C4-2B (cell line): ENCODE results near the gene HNRNPF.

Experiments
- H3K27ac ChIP-seq: fragments of 450-650 bp; 2 replicates; pipeline ENCODE4 v1.5.1; 2017
- ZFX ChIP-seq: fragments of 450-650 bp; IDR thresholded peaks from 2 replicates; pipeline ENCODE4 v1.6.1; 2017
- TF ChIP-seq, protein P1 (sequence below): fragments of 450-650 bp; conservative IDR thresholded peaks from 2 replicates; pipeline ENCODE4 v1.5.1; 2017; ENCODE audit warnings: mild to moderate bottlenecking

The HNRNPF gene

DNA sequence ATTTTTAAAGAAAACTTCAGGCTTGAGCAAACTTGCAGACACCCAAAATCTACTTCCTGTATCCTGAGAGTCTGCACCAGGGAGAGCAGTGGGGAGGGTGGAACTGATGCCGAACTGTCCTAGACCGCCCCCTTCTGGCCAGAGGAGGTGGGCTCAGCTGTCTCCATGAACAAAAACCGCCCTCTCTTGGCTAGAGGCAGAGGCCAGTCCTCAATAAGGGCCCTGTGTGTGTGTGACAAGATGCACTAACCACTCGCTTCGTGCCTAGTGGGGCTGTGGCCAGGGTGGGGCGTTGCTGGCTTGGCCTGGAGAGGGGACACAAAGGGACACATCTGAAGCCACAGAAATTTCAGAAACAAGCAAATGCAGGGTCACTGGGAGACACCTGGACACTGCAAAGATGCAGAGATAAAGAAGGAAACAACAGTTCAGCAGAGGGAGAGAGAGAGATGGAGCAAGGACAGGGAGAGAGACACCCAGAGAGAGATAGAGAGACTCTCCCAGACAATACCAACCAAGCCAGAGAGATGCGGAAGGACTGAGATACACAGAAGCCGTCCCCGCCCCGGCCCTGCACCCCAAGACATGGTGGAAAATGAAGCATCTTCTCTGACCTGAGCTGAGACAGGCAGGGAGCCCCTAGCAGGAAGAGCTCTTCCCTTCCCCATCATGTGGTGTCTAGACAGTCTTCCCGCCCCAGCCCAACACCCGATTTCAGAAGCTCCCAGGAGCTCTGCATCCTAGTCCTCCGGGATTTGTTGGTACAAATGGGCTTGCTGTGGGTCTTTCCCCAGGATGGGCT, 60.3 kb downstream of the HNRNPF start:
- H3K27ac ChIP-seq: peak overlapping the region; percentile 49; the same call in 1 of the 2 replicates
- TF ChIP-seq, protein P1, sequence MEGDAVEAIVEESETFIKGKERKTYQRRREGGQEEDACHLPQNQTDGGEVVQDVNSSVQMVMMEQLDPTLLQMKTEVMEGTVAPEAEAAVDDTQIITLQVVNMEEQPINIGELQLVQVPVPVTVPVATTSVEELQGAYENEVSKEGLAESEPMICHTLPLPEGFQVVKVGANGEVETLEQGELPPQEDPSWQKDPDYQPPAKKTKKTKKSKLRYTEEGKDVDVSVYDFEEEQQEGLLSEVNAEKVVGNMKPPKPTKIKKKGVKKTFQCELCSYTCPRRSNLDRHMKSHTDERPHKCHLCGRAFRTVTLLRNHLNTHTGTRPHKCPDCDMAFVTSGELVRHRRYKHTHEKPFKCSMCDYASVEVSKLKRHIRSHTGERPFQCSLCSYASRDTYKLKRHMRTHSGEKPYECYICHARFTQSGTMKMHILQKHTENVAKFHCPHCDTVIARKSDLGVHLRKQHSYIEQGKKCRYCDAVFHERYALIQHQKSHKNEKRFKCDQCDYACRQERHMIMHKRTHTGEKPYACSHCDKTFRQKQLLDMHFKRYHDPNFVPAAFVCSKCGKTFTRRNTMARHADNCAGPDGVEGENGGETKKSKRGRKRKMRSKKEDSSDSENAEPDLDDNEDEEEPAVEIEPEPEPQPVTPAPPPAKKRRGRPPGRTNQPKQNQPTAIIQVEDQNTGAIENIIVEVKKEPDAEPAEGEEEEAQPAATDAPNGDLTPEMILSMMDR: peak; percentile 97
- TF ChIP-seq ZFX: no peak

DNA sequence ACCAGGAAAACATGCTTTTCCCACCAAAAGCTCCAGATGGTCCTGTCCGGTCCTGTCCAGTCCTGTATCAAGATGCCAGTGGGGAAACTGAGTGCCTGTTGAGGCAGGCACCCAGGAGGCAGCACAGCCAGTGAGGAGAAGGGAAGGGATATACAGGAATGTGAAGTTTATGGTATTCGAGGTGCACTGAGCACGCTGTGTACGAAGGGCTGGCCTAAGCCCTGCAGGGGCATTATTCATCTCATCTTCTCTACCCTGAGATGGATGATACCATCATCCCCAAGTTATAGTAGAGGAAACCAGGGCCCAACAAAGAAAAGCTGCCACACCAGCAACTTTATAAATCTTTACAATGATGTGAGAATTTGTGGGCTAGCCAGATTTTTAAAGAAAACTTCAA, 61.0 kb downstream of the HNRNPF start:
- TF ChIP-seq, protein P1: no peak
- TF ChIP-seq ZFX: no peak
- no peak overlapping the region for H3K27ac ChIP-seq

DNA sequence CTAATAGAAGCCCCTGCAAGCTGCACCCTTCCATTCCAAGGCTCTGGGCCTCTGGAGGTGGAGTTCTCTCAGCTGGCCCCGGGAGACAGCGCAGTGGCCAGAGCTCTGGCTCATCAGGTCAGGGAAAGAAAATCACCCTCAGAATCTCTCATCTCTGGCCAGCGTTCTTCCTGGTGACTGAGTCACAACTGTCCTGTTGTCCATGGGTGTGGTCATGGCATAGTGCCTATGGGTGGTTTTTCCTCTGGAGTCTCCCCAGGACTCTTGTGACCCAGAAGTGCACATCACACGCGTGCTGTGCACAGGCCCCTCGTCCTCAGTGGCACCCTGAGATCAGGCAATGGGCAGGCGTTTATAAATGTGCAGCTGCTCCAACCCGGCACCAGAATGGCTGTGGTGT, 64.9 kb downstream of the HNRNPF start:
- no peak for TF ChIP-seq ZFX

DNA sequence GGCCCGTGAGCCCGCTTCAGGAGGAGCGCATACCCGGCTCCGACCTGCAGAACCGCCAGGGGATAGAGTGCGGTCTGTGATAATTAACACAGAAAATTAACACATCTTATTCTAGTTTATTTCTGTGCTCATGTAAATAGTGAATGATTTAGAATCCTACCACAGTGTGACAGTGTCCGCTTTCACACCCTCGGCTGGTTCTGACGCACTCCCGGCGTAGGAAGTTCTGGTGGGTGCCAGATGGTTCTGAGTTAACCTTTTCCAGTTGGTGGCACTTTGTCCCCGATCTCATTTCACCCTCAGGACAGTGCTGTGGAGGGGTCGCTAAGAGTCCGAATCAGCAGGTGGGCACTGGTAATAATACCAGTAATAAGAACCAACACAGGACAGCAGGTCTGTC, 65.9 kb downstream of the HNRNPF start:
- no peak overlapping the region for H3K27ac ChIP-seq
- TF ChIP-seq, protein P1: no peak
- TF ChIP-seq ZFX: no peak

More for the DNA sequence above, 64.9 kb downstream of the HNRNPF start:
- no peak overlapping the region for H3K27ac ChIP-seq

DNA sequence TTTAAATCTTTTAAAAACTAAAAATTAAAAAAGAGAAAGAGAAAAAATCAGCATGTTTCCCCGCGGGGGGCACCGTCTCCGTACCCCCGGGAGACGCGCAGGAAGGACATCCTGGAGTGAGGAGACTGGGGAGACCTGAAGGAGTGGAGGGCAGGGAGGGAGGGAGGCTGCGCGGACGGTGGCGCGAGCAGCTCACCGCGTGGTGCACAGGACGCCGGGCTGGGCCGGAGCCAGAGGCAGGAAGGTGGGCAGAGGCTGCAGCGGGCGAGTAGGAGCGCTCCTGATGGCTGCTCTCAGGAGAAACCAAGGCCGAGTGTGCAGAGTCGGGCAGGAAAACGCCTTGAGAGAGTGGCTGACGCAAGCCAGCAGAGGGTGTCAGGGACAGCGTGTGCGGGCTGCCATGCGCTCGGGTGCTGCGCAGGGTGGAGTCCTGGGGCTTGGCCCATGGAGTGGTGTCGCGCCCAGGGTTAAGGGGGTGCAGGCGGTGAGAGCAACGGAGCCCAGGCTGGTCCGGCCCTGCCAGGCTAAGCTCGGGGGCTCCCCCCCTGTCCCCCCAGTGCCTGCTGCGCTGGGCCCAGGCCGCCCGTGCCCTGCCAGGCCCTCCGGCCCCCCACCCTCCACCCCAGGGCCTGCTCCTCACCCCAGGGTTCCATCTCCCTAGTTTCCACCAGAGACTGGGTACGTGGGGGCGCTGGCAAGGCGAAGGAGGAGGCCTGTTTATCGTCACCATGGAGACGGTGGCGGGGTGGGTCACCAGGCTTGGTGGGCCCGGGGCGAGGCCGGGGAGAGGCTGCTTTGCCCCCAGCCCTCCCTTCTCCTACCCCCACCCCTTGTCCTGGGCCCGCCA, 66.5 kb downstream of the HNRNPF start:
- H3K27ac ChIP-seq: no peak overlapping the region
- TF ChIP-seq, protein P1: no peak
- no peak for TF ChIP-seq ZFX

DNA sequence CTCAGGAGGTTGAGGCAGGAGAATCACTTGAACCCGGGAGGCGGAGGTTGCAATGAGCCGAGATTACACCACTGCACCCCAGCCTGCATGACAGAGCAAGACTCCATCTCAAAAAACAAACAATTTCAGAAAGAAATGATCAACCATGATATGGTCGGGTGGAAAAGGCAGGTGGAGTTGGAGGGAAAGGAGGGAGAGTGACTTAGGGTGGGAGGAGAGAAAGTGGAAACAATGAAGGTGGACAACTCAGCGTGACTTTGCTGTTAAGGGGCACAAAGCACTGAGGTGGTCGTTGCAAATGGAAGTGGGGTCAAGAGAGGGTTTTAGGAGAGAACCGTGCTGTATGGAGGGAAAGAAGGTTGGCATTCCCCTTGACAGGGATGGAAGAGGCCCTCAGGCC, 67.5 kb downstream of the HNRNPF start:
- no peak for TF ChIP-seq ZFX
- TF ChIP-seq, protein P1: no peak
- H3K27ac ChIP-seq: no peak overlapping the region

DNA sequence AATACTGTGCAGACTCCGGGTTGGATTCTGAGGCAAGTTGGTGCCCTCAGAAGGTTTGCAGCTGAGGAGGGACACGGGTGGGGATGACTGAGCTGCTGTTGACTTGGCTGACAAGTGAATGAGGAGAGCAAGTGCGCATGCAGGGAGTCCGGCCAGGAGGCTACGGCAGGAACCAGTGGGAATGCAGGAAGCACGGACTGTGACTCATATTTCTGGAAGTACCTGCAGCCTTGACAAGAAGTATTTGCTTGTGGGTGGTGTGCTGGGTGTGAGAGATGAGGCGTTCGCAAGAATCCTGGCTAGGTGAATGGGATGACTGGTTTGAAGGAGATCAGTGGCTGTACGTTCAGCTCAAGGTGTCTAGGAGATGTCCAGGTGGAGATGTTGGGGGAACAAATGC, 68.4 kb downstream of the HNRNPF start:
- no peak for TF ChIP-seq ZFX
- TF ChIP-seq, protein P1: no peak
- H3K27ac ChIP-seq: peak overlapping the region; percentile 13; the same call in 1 of the 2 replicates
